NAMALWA (cell line): ENCODE measurements around the gene AAMDC.
"Not testable (repeated sequence)": the region's sequence is repeated elsewhere in the genome, so short reads cannot be mapped to it uniquely, and the experiment has no call there.

Source experiments
- DNase-seq: peaks from one replicate; pipeline ENCODE4 v3.0.0-alpha.2; 2015; ENCODE audit warnings: low spot score

Gene AAMDC

DNA sequence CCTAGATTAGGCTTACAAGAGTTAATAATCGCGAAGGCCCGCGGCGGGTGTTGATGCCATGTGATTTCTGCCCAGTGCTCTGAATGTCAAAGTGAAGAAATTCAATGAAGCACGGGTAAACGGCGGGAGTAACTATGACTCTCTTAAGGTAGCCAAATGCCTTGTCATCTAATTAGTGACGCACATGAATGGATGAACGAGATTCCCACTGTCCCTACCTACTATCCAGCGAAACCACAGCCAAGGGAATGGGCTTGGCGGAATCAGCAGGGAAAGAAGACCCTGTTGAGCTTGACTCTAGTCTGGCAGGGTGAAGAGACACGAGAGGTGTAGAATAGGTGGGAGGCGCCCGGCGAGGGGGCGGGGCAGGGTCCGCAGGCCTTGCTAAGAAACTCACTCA, 65.5 kb downstream of the AAMDC start:
- DNase-seq: no peak

DNA sequence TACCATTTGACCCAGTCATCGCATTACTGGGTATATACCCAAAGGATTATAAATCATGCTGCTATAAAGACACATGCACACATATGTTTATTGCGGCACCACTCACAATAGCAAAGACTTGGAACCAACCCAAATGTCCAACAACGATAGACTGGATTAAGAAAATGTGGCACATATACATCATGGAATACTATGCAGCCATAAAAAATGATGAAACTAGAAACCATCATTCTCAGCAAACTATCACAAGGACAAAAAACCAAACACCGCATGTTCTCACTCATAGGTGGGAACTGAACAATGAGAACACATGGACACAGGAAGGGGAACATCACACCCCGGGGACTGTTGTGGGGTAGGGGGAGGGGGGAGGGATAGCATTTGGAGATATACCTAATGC, 68.1 kb downstream of the AAMDC start:
- DNase-seq: not testable (repeated sequence)

- DNase-seq: not testable (repeated sequence)
Observed at GRCh38 chr11:77890100-77890614, 69.2 kb downstream of the AAMDC start.

GRCh38 chr11:77890619-77891056, 69.7 kb downstream of the AAMDC start:
- not testable (repeated sequence) for DNase-seq

- DNase-seq: not testable (repeated sequence)
Observed at GRCh38 chr11:77891256-77891655, 70.3 kb downstream of the AAMDC start.

GRCh38 chr11:77891703-77892102, 70.8 kb downstream of the AAMDC start:
- DNase-seq: not testable (repeated sequence)

GRCh38 chr11:77894949-77895348, 74.0 kb downstream of the AAMDC start:
- DNase-seq: not testable (repeated sequence)

DNA sequence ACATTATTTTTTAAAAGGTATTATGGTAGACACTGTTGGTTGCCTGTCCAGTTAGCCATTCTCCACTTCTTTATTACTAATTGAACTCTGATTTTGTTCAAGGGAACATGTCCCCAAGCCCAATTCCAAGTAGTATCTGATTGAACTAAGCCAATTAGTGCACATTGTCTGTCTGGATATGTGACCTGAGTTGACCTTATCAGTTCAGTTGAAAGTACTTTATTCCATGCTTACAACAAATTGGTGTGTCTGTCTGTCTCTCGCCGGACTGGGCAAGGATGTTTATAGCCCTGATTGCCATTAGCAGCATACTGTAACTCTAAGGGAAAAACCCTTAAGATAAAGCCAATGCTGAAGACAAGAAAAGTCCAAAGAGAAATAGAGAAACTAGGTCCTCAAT, 87.9 kb downstream of the AAMDC start:
- no peak for DNase-seq

GRCh38 chr11:77909277-77909676, 88.3 kb downstream of the AAMDC start:
- no peak for DNase-seq

DNA sequence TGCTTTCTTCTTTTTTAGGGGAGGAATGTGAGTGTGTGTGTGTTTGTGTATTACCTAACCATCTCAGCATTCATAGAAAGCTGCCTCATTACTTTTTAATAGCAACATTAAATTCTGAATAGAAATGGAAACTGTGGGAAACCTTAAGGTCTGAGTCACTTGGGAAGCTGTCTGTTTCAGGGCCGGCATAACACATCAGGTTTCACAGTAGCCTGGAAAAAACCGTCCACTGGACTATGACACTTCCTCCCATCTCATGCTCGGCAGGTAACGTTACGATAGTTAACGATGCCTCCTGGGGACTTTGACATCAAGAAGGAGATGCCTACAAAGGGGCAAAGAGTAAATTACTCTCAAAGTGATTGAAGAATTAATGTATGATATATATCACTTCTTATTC, 89.9 kb downstream of the AAMDC start:
- not testable (repeated sequence) for DNase-seq

GRCh38 chr11:77913608-77914306, 92.8 kb downstream of the AAMDC start:
- not testable (repeated sequence) for DNase-seq

DNA sequence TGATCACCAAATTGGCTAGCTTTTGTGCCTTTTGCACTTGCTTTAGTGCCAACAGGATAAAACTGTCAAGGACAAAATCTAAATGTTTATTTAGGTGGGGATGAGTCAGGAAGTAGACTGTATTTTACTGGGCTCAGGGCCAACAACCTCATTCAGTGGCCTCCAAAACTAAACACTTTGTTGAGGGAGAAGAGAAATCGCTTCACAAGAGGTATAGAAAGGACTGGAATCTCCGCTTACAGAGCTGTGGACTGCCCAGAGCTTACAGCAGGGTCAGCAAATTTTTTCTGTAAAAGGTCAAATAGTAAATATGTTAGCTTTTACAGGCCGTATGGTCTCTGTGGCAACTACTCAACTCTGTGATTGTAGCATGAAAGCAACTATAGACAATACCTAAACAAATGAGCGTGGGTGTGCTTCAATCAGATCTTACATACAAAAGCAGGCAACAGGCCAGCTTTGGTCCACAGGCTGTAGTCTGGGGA, 93.4 kb downstream of the AAMDC start:
- not testable (repeated sequence) for DNase-seq

GRCh38 chr11:77917713-77918112, 96.8 kb downstream of the AAMDC start:
- not testable (repeated sequence) for DNase-seq
